B cell (primary cell): Measurements from ENCODE around the gene OSBP2.

Source experiments
- EZH2 ChIP-seq: IDR thresholded peaks from 2 replicates; pipeline ENCODE4 v1.6.1; 2012; ENCODE audit warnings: borderline replicate concordance, low read depth, mild to moderate bottlenecking, moderate library complexity, low read length; ENCODE audit not compliant: insufficient read depth, poor library complexity, severe bottlenecking
- TF ChIP-seq, protein P1 (sequence below): fragments of 200-600 bp; IDR thresholded peaks from one replicate; pipeline ENCODE4 v1.8.0; 2022; ENCODE audit warnings: antibody characterized with exemption, mild to moderate bottlenecking

DNA sequence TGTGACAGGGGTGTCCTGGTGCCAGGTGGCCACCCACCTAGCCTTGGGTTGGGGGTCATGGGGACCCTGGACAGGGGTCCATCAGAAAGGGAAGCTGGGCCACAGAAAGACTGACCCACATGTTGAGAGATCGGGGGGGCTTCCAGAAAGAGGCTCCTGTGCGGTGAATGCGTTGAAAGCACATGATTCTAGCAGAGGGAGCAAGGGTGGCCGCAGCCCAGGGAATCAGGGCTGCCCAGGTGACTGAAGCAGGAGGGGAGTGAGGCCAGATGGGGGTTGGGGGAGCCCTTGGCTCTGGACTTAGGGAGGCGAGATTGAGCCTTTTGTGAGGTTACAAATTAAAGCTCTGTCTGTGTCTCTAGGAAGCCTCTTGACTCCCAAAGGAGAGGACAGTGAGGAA lies 193.2 kb downstream of the OSBP2 start:
- TF ChIP-seq, protein P1, sequence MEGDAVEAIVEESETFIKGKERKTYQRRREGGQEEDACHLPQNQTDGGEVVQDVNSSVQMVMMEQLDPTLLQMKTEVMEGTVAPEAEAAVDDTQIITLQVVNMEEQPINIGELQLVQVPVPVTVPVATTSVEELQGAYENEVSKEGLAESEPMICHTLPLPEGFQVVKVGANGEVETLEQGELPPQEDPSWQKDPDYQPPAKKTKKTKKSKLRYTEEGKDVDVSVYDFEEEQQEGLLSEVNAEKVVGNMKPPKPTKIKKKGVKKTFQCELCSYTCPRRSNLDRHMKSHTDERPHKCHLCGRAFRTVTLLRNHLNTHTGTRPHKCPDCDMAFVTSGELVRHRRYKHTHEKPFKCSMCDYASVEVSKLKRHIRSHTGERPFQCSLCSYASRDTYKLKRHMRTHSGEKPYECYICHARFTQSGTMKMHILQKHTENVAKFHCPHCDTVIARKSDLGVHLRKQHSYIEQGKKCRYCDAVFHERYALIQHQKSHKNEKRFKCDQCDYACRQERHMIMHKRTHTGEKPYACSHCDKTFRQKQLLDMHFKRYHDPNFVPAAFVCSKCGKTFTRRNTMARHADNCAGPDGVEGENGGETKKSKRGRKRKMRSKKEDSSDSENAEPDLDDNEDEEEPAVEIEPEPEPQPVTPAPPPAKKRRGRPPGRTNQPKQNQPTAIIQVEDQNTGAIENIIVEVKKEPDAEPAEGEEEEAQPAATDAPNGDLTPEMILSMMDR, result no peak
- TF ChIP-seq EZH2, result no peak
